IMR-90 (cell line): Measurements from ENCODE around the gene PIMREG. TPM values are rescaled to one million over a fixed set of nuclear protein-coding genes. Genes with fewer than 3 reads are reported as not detected.

Source experiments
- ATAC-seq: fragments of 200-7000 bp; cut with Tn5 transposase; 2 replicates; pipeline ENCODE4 v1.9.1; 2020; ENCODE audit warnings: low read depth, mild to moderate bottlenecking, moderate library complexity
- BruUV-seq: library from RNA; stranded (reverse); fragments of 400-500 nt; replicated peaks from 2 replicates; lab custom pipeline; 2021; lab: Mats Ljungman, UMichigan
- CTCF ChIA-PET: fragments of 300-600 bp; formaldehyde crosslinking; extraction: SDS; loops from one replicate; lab custom pipeline; 2021; ENCODE audit warnings: antibody characterized with exemption; lab: Yijun Ruan, JAX
- POLR2A ChIA-PET: fragments of 300-600 bp; sonication (Branson Sonifier 250); formaldehyde crosslinking; loops from one replicate; lab custom pipeline; 2022; ENCODE audit warnings: antibody characterized with exemption; ENCODE audit not compliant: unreplicated experiment; lab: Charles Lee
- DNase-seq: peaks from one replicate; pipeline ENCODE4 v3.0.0; 2013
- H2AFZ ChIP-seq: replicated peaks from 2 replicates; pipeline ENCODE3; 2013; ENCODE audit warnings: low read length, mild to moderate bottlenecking; ENCODE audit not compliant: poor library complexity
- H2AK5ac ChIP-seq: 2 replicates; pipeline ENCODE4 v1.6.1; 2013; ENCODE audit warnings: low read depth, low read length, inconsistent platforms
- H2AK9ac ChIP-seq: replicated peaks from 2 replicates; pipeline ENCODE3; 2013; ENCODE audit warnings: mild to moderate bottlenecking, low read depth, low read length, moderate library complexity; ENCODE audit not compliant: poor library complexity
- H2BK120ac ChIP-seq: 2 replicates; pipeline ENCODE4 v1.6.1; 2013; ENCODE audit warnings: low read depth, low read length, inconsistent platforms
- H2BK15ac ChIP-seq: 3 replicates; pipeline ENCODE4 v1.6.1; 2013; ENCODE audit warnings: low read depth, low read length, inconsistent platforms
- H2BK20ac ChIP-seq: 2 replicates; pipeline ENCODE4 v1.6.1; 2013; ENCODE audit warnings: low read depth, mild to moderate bottlenecking, inconsistent platforms, low read length, moderate library complexity
- H2BK5ac ChIP-seq: 2 replicates; pipeline ENCODE4 v1.6.1; 2013; ENCODE audit warnings: mild to moderate bottlenecking, low read depth, low read length, inconsistent platforms; ENCODE audit not compliant: poor library complexity, severe bottlenecking
- H3K14ac ChIP-seq: replicated peaks from 2 replicates; pipeline ENCODE4 v1.6.1; 2013; ENCODE audit warnings: low read depth, low read length, inconsistent platforms
- H3K18ac ChIP-seq: 2 replicates; pipeline ENCODE4 v1.6.1; 2013; ENCODE audit warnings: low read depth, low read length, control low read depth
- H3K23ac ChIP-seq: 2 replicates; pipeline ENCODE4 v1.6.1; 2013; ENCODE audit warnings: low read depth, low read length, inconsistent platforms
- H3K27ac ChIP-seq: 2 replicates; pipeline ENCODE4 v1.5.1; 2013; ENCODE audit warnings: mild to moderate bottlenecking, control low read depth, low read length; ENCODE audit not compliant: insufficient read depth
- H3K27me3 ChIP-seq: 2 replicates; pipeline ENCODE4 v1.6.1; 2013; ENCODE audit warnings: low read length; ENCODE audit not compliant: control insufficient read depth, insufficient read depth
- H3K36me3 ChIP-seq: 2 replicates; pipeline ENCODE4 v1.6.1; 2013; ENCODE audit warnings: low read length, mixed read lengths; ENCODE audit not compliant: control insufficient read depth, insufficient read depth
- H3K4ac ChIP-seq: 2 replicates; pipeline ENCODE4 v1.6.1; 2013; ENCODE audit warnings: low read depth, low read length, inconsistent platforms
- H3K4me1 ChIP-seq: 2 replicates; pipeline ENCODE4 v1.6.1; 2013; ENCODE audit warnings: low read length, mixed read lengths; ENCODE audit not compliant: control insufficient read depth, insufficient read depth
- H3K4me2 ChIP-seq: 2 replicates; pipeline ENCODE4 v1.6.1; 2013; ENCODE audit warnings: low read depth, mild to moderate bottlenecking, control low read depth, low read length, moderate library complexity
- H3K4me3 ChIP-seq: 2 replicates; pipeline ENCODE4 v1.5.1; 2013; ENCODE audit warnings: low read depth, mild to moderate bottlenecking, control low read depth, low read length, moderate library complexity; ENCODE audit not compliant: insufficient read depth
- H3K56ac ChIP-seq: 2 replicates; pipeline ENCODE4 v1.6.1; 2013; ENCODE audit warnings: low read length, inconsistent platforms; ENCODE audit not compliant: insufficient read depth; ENCODE audit errors: extremely low read depth
- H3K79me1 ChIP-seq, 2 experiments: 2 replicates each; pipeline ENCODE4 v1.6.1; 2013; ENCODE audit warnings: low read length in 2 of 2, inconsistent platforms in 1 of 2, low read depth in 1 of 2
- H3K9ac ChIP-seq: 2 replicates; pipeline ENCODE4 v1.6.1; 2013; ENCODE audit warnings: low read depth, low read length, control low read depth
- H3K9me1 ChIP-seq: 2 replicates; pipeline ENCODE4 v1.6.1; 2013; ENCODE audit warnings: low read length, inconsistent platforms; ENCODE audit not compliant: insufficient read depth
- H3K9me3 ChIP-seq: 2 replicates; pipeline ENCODE4 v1.6.1; 2013; ENCODE audit warnings: low read length; ENCODE audit not compliant: control insufficient read depth, insufficient read depth
- H4K20me1 ChIP-seq: 2 replicates; pipeline ENCODE4 v1.6.1; 2013; ENCODE audit warnings: low read length, inconsistent platforms; ENCODE audit not compliant: insufficient read depth
- H4K5ac ChIP-seq: 2 replicates; pipeline ENCODE4 v1.6.1; 2013; ENCODE audit warnings: mild to moderate bottlenecking, low read depth, low read length, control low read depth
- H4K8ac ChIP-seq, 2 experiments: 2 replicates each; pipeline ENCODE4 v1.6.1; 2013; ENCODE audit warnings: low read depth in 2 of 2, low read length in 2 of 2, control low read depth in 1 of 2, inconsistent platforms in 1 of 2
- H4K91ac ChIP-seq: 2 replicates; pipeline ENCODE4 v1.6.1; 2013; ENCODE audit warnings: low read depth, low read length, inconsistent platforms; ENCODE audit not compliant: insufficient read depth
- BHLHE40 ChIP-seq: fragments of 150-350 bp; IDR thresholded peaks from 2 replicates; pipeline ENCODE4 v1.6.1; 2016; ENCODE audit warnings: mild to moderate bottlenecking, low read depth, low read length
- CEBPB ChIP-seq: IDR thresholded peaks from 2 replicates; pipeline ENCODE4 v1.6.1; 2012; ENCODE audit warnings: low read depth, low read length, improper control_type of control experiment
- CHD1 ChIP-seq: IDR thresholded peaks from 2 replicates; pipeline ENCODE4 v1.6.1; 2012; ENCODE audit warnings: low read depth, low read length, improper control_type of control experiment
- MAFK ChIP-seq: IDR thresholded peaks from 2 replicates; pipeline ENCODE4 v1.6.1; 2012; ENCODE audit warnings: low read depth, low read length, improper control_type of control experiment
- MAZ ChIP-seq: IDR thresholded peaks from 2 replicates; pipeline ENCODE4 v1.6.1; 2012; ENCODE audit warnings: low read depth, mild to moderate bottlenecking, low read length, improper control_type of control experiment, moderate library complexity, borderline replicate concordance
- RCOR1 ChIP-seq: IDR thresholded peaks from 2 replicates; pipeline ENCODE4 v1.6.1; 2012; ENCODE audit warnings: mild to moderate bottlenecking, low read length, improper control_type of control experiment; ENCODE audit not compliant: insufficient replicate concordance
- WGBS, 2 experiments: methylation state at CpG; one replicate each; pipeline versions ENCODE4 v1.1.5 to v1.1.7; 2013; ENCODE audit warnings: missing lambda C conversion rate in 2 of 2; ENCODE audit not compliant: insufficient read length in 1 of 2; ENCODE audit errors: extremely low coverage in 2 of 2; 5-methylcytosine and 5-hydroxymethylcytosine counted together
- dilution Hi-C: fragments of 300-500 bp; cut with HindIII; formaldehyde crosslinking; loops from one replicate; pipeline ENCODE4 v1.14.3; 2018; ENCODE audit warnings: low sequenced_read_pairs; ENCODE audit not compliant: unreplicated experiment
- in situ Hi-C: fragments of 300-500 bp; cut with MboI; formaldehyde crosslinking; loops from 3 replicates; pipeline ENCODE4 v1.14.3; 2019; ENCODE audit warnings: low sequenced_read_pairs, inconsistent platforms, mixed read lengths
- intact Hi-C: fragments of 100-400 bp; cut with micrococcal nuclease; formaldehyde crosslinking; loops from 2 replicates; pipeline ENCODE4 v1.10.0; 2022
- polyA plus RNA-seq, 3 experiments: library from polyadenylated mRNA; depleted of rRNA; stranded (reverse); fragments of >200 nt; gene quantifications; 2 replicates each; pipeline ENCODE4 v1.2.3, GENCODE V29; 2012; ENCODE audit warnings: low replicate concordance in 1 of 3
- total RNA-seq: library from RNA; depleted of rRNA; stranded (reverse); fragments of >200 nt; gene quantifications from 2 replicates; pipeline ENCODE4 v1.2.3, GENCODE V29; 2012
- TF ChIP-seq, protein P1 (sequence below): fragments of 150-350 bp; IDR thresholded peaks from 2 replicates; pipeline ENCODE4 v1.6.1; 2017; ENCODE audit warnings: mild to moderate bottlenecking, antibody characterized with exemption, low read length, low read depth

Gene PIMREG
- total and polyA plus RNA-seq, 2 of the 4 experiments (the other 2 are of a cell fraction): 21.5 to 25.9 TPM

GRCh38 chr17:6453279-6454024 lies 9.2 kb downstream of the PIMREG start:
- ATAC-seq (no peak), DNase-seq (no peak)
- no peak overlapping the region for H3K4me2 ChIP-seq
- no peak overlapping the region for H2AFZ ChIP-seq
- H3K4me3 ChIP-seq: no peak overlapping the region
- ChIA-PET POLR2A (no interaction called here), CTCF (no interaction called here)
- H3K4ac ChIP-seq: no peak overlapping the region
- dilution Hi-C loops: no loop called here
- peak overlapping the region; percentile 35 for H2AK9ac ChIP-seq
- H3K27ac ChIP-seq: no peak overlapping the region
- no peaks in the 10 kb centered on the region for H4K20me1 ChIP-seq
- no peak overlapping the region for H3K18ac ChIP-seq
- H3K79me1 ChIP-seq: no peaks in the 10 kb centered on the region
- H2AK5ac ChIP-seq: no peak overlapping the region
- H3K9me1 ChIP-seq: peaks cover 9% of the 10 kb centered on the region
- no peak overlapping the region for H3K23ac ChIP-seq
- no peak overlapping the region for H4K5ac ChIP-seq
- no peaks in the 10 kb centered on the region for H3K9me3 ChIP-seq
- no peak overlapping the region for H3K9ac ChIP-seq
- in situ Hi-C loops: no loop called here
- no peaks in the 10 kb centered on the region for H3K27me3 ChIP-seq
- H3K14ac ChIP-seq: no peak overlapping the region
- intact Hi-C loops: no loop called here
- no peak overlapping the region for H4K91ac ChIP-seq
- no peak overlapping the region for H4K8ac ChIP-seq
- 69% methylated on average over 9 of the region's 14 CpGs; no CpG with 5 or more reads in 1 of the 2 experiments for whole genome bisulfite sequencing, 2 experiments
- TF ChIP-seq CEBPB: no peak
- TF ChIP-seq MAFK: no peak
- no peak for TF ChIP-seq BHLHE40
- no peak for TF ChIP-seq MAZ
- TF ChIP-seq, protein P1, sequence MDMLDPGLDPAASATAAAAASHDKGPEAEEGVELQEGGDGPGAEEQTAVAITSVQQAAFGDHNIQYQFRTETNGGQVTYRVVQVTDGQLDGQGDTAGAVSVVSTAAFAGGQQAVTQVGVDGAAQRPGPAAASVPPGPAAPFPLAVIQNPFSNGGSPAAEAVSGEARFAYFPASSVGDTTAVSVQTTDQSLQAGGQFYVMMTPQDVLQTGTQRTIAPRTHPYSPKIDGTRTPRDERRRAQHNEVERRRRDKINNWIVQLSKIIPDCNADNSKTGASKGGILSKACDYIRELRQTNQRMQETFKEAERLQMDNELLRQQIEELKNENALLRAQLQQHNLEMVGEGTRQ: no peak
- TF ChIP-seq RCOR1: no peak
- no peak for TF ChIP-seq CHD1
- H2BK120ac ChIP-seq: no peak overlapping the region
- H3K56ac ChIP-seq: no peak overlapping the region
- H3K4me1 ChIP-seq: peaks cover 13% of the 10 kb centered on the region
- H3K36me3 ChIP-seq: no peaks in the 10 kb centered on the region
- no peak overlapping the region for H2BK15ac ChIP-seq
- H2BK20ac ChIP-seq: no peak overlapping the region
- BruUV-seq: no TSS peak
- no peak overlapping the region for H2BK5ac ChIP-seq
